Heart left ventricle (tissue), 13 donors: Measurements from ENCODE around the gene LGALS7.

ENCODE experiments used
- POLR2A ChIP-seq, 2 donors: fragments of 450-650 bp; IDR thresholded peaks; one replicate each; pipeline ENCODE4 v1.6.1; 2017; ENCODE audit warnings: antibody characterized with exemption in 2 of 2, mild to moderate bottlenecking in 2 of 2, moderate library complexity in 2 of 2
- TF ChIP-seq, protein P1 (sequence below), 12 donors: fragments of 200-600 bp; sonication (generic) in 4 of 12; IDR thresholded peaks; one replicate each; pipeline versions ENCODE4 v1.5.0 to v1.8.0; 2018 to 2022; ENCODE audit warnings: antibody characterized with exemption in 12 of 12, mild to moderate bottlenecking in 5 of 12
- donor health status: ischemic (EF 13 %, LVEDD 7.1; RV severe dilation, severe dysfunction).
- donor health status: DM: no; HTN: yes; CAD: no.
- donor health status: DM: no; HTN: no; CAD: no.
- donor health status: ischemic (EF 25% LVEDD 6.9; RV normal size, moderate dysfunction).
- donor health status: ischemic (EF 25% LVEDD 5.7; RV mildly dilated, moderate dysfunction).
- donor health status: ischemic (EF 35%, LVEDD 5.7; RV mildly dilated, moderate dysfunction).
- donor health status: nonischemic (EF 11% LVEDD 7.7; RV severe dilation, severe dysfunction).
- donor health status: DM: yes; HTN: yes; CAD: no.
- donor health status: PGD.
- donor health status: ischemic (EF 29% LVEDD 5.4; RV normal size, mild dysfunction).
- donor health status: nonischemic (EF 23%, LVEDD 6.1; RV moderate dilation, normal function).

DNA sequence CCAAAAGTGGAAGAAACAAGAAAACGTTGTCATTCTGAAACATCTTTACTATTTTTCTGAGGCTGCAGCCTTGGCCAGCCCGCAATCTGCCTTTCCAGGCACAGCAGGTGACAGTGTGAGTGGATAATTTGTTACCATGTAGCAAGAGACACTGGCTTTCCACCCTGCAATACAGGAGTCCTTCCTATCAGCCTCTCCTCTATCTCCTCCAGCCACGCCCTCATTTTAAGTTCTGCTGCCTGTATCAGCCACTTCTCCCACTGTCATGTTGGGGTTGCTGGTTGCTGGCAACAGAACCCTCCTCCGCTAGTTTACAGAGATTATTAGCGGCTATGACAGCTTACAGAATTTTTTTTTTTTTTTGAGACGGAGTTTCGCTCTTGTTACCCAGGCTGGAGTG lies 7.7 kb upstream of the LGALS7 start:
- TF ChIP-seq, protein P1, sequence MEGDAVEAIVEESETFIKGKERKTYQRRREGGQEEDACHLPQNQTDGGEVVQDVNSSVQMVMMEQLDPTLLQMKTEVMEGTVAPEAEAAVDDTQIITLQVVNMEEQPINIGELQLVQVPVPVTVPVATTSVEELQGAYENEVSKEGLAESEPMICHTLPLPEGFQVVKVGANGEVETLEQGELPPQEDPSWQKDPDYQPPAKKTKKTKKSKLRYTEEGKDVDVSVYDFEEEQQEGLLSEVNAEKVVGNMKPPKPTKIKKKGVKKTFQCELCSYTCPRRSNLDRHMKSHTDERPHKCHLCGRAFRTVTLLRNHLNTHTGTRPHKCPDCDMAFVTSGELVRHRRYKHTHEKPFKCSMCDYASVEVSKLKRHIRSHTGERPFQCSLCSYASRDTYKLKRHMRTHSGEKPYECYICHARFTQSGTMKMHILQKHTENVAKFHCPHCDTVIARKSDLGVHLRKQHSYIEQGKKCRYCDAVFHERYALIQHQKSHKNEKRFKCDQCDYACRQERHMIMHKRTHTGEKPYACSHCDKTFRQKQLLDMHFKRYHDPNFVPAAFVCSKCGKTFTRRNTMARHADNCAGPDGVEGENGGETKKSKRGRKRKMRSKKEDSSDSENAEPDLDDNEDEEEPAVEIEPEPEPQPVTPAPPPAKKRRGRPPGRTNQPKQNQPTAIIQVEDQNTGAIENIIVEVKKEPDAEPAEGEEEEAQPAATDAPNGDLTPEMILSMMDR (IDR thresholded peaks at IDR 0.05): no peak
- no peak for TF ChIP-seq POLR2A (IDR thresholded peaks at IDR 0.05)
